ENCODE measurements around the gene KRTAP5-4. TPM values are rescaled to one million over a fixed set of nuclear protein-coding genes. Genes with fewer than 3 reads are reported as not detected.
A peak's percentile ranks its signal among the peaks of the same experiment; 100 is the strongest.

KRTAP5-4 gene
- total RNA-seq, 1 donor from 2014 or later: not detected

GRCh38 chr11:1660111-1660867, 38.4 kb upstream of the KRTAP5-4 start:
- Mint-ChIP-seq H3K4me1 (peaks cover 3% of the 10 kb centered on the region), H3K36me3 (ENCODE audit: low read depth) (no peaks in the 10 kb centered on the region), H3K9me3 (no peaks in the 10 kb centered on the region), H3K27ac (no peak overlapping the region), H3K27me3 (peaks cover 34% of the 10 kb centered on the region), H3K4me3 (no peak overlapping the region)
- DNase-seq (no peak), ATAC-seq (ENCODE audit: low read depth) (no peak)
- CTCF ChIA-PET: no interaction called here
- POLR2A ChIA-PET: no interaction called here
- intact Hi-C loops (cut with micrococcal nuclease): no loop called here
- TF ChIP-seq CTCF (IDR thresholded peaks at IDR 0.05): no peak

- no peaks in the 10 kb centered on the region for H3K9me3 Mint-ChIP-seq
- POLR2A ChIA-PET: no interaction called here
- CTCF ChIA-PET: no interaction called here
- no peak for TF ChIP-seq CTCF (IDR thresholded peaks at IDR 0.05)
- peaks cover 38% of the 10 kb centered on the region for H3K27me3 Mint-ChIP-seq
- H3K27ac Mint-ChIP-seq: no peak overlapping the region
- no peak for ATAC-seq (ENCODE audit: low read depth)
- intact Hi-C loops (cut with micrococcal nuclease): no loop called here
- H3K4me1 Mint-ChIP-seq: peaks cover 3% of the 10 kb centered on the region
- DNase-seq: no peak
- no peak overlapping the region for H3K4me3 Mint-ChIP-seq
- no peaks in the 10 kb centered on the region for H3K36me3 Mint-ChIP-seq (ENCODE audit: low read depth)
Observed at GRCh38 chr11:1659506-1659905, 37.6 kb upstream of the KRTAP5-4 start.

GRCh38 chr11:1656670-1657069, 34.7 kb upstream of the KRTAP5-4 start:
- H3K36me3 Mint-ChIP-seq (ENCODE audit: low read depth): no peaks in the 10 kb centered on the region
- no peak for TF ChIP-seq CTCF (IDR thresholded peaks at IDR 0.05)
- no peak for ATAC-seq (ENCODE audit: low read depth)
- no peak overlapping the region for H3K4me3 Mint-ChIP-seq
- ChIA-PET CTCF (no interaction called here), POLR2A (no interaction called here)
- peaks cover 44% of the 10 kb centered on the region for H3K27me3 Mint-ChIP-seq
- DNase-seq: no peak
- intact Hi-C loops (cut with micrococcal nuclease): no loop called here
- peaks cover 3% of the 10 kb centered on the region for H3K4me1 Mint-ChIP-seq
- H3K27ac Mint-ChIP-seq: no peak overlapping the region
- no peaks in the 10 kb centered on the region for H3K9me3 Mint-ChIP-seq

GRCh38 chr11:1656061-1656441, 34.1 kb upstream of the KRTAP5-4 start:
- ATAC-seq (ENCODE audit: low read depth) (no peak), DNase-seq (peak; percentile 7)
- no peak overlapping the region for H3K4me3 Mint-ChIP-seq
- no peak for TF ChIP-seq CTCF (IDR thresholded peaks at IDR 0.05)
- CTCF ChIA-PET: interaction anchor here (0.6 kb wide), 1 partner anchor 35 kb away, joined by 3 read pairs; no protein-coding TSS in a partner anchor
- H3K36me3 Mint-ChIP-seq (ENCODE audit: low read depth): no peaks in the 10 kb centered on the region
- intact Hi-C loops (cut with micrococcal nuclease): no loop called here
- H3K27ac Mint-ChIP-seq: no peak overlapping the region
- no peaks in the 10 kb centered on the region for H3K9me3 Mint-ChIP-seq
- POLR2A ChIA-PET: no interaction called here
- H3K4me1 Mint-ChIP-seq: peaks cover 3% of the 10 kb centered on the region
- H3K27me3 Mint-ChIP-seq: peaks cover 44% of the 10 kb centered on the region

GRCh38 chr11:1655168-1656060, 33.5 kb upstream of the KRTAP5-4 start:
- H3K4me3 Mint-ChIP-seq: no peak overlapping the region
- ATAC-seq (ENCODE audit: low read depth): no peak
- no peaks in the 10 kb centered on the region for H3K9me3 Mint-ChIP-seq
- intact Hi-C loops (cut with micrococcal nuclease): no loop called here
- no peak for TF ChIP-seq CTCF (IDR thresholded peaks at IDR 0.05)
- CTCF ChIA-PET: interaction anchor here (0.6 to 4.0 kb wide), 2 partner anchors 35 to 177 kb away, joined by 3 to 61 read pairs; partner anchors contain the start of gene SYT8
- H3K27ac Mint-ChIP-seq: no peak overlapping the region
- no peaks in the 10 kb centered on the region for H3K36me3 Mint-ChIP-seq (ENCODE audit: low read depth)
- DNase-seq: no peak
- peaks cover 42% of the 10 kb centered on the region for H3K27me3 Mint-ChIP-seq
- H3K4me1 Mint-ChIP-seq: peaks cover 3% of the 10 kb centered on the region
- POLR2A ChIA-PET: no interaction called here
